Activated CD4-positive, alpha-beta T cell treated with anti-CD3 and anti-CD28 coated beads, Interleukin-2, amount 10 ng/mL, durations not matched to agents 24 days and 14 days (primary cell): Measurements from ENCODE around the gene UCN. TPM values are rescaled to one million over a fixed set of nuclear protein-coding genes. Genes with fewer than 3 reads are reported as not detected.
"Not testable (repeated sequence)": the region's sequence is repeated elsewhere in the genome, so short reads cannot be mapped to it uniquely, and the experiment has no call there.

Source experiments
- DNase-seq: peaks from one replicate; pipeline ENCODE4 v3.0.0; 2022
- H3K27ac Mint-ChIP-seq: one replicate; pipeline ENCODE4 v1.8.0; 2022; ENCODE audit warnings: mild to moderate bottlenecking, mixed read lengths
- H3K27me3 Mint-ChIP-seq: one replicate; pipeline ENCODE4 v1.8.0; 2022; ENCODE audit warnings: mixed read lengths
- H3K36me3 Mint-ChIP-seq: one replicate; pipeline ENCODE4 v1.8.0; 2022; ENCODE audit warnings: low read depth, mild to moderate bottlenecking, mixed read lengths
- H3K4me1 Mint-ChIP-seq: one replicate; pipeline ENCODE4 v1.8.0; 2021; ENCODE audit warnings: mixed read lengths
- H3K4me3 Mint-ChIP-seq: one replicate; pipeline ENCODE4 v1.8.0; 2022; ENCODE audit warnings: mild to moderate bottlenecking, moderate library complexity, mixed read lengths
- H3K9me3 Mint-ChIP-seq: one replicate; pipeline ENCODE4 v1.8.0; 2021; ENCODE audit warnings: mixed read lengths
- intact Hi-C: fragments of 100-400 bp; cut with micrococcal nuclease; formaldehyde crosslinking; loops from one replicate; pipeline ENCODE4 v1.15.1; 2023
- total RNA-seq: library from RNA; stranded (reverse); gene quantifications from 2 replicates; pipeline ENCODE4 v1.2.3, GENCODE V29; 2022

Gene UCN
- total RNA-seq, 1 donor from 2014 or later: 2.7 TPM

- DNase-seq: no peak
- peaks cover 18% of the 10 kb centered on the region for H3K27me3 Mint-ChIP-seq
- no peaks in the 10 kb centered on the region for H3K9me3 Mint-ChIP-seq
- no peak overlapping the region for H3K4me3 Mint-ChIP-seq
- H3K27ac Mint-ChIP-seq: no peak overlapping the region
- H3K4me1 Mint-ChIP-seq: peaks cover 2% of the 10 kb centered on the region
- intact Hi-C loops: no loop called here
- no peaks in the 10 kb centered on the region for H3K36me3 Mint-ChIP-seq
These were observed 38.1 kb downstream of the UCN start for GRCh38 chr2:27270131-27270530.

DNA sequence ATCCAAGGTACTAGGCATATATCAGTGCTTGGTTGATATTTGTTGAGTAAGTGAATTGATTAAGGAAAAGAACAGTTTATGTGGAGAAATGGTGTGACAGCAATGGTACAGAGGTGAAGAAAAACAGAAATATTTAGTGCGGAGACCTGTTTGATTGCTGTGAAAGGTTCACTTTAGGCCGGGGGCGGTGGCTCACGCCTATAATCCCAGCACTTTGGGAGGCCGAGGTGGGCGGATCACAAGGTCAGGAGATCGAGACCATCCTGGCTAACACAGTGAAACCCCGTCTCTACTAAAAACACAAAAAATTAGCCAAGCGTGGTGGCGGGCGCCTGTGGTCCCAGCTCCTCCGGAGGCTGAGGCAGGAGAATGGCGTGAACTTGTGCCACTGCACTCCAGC, 39.9 kb downstream of the UCN start:
- H3K27ac Mint-ChIP-seq, H3K36me3 Mint-ChIP-seq, H3K4me3 Mint-ChIP-seq, H3K9me3 Mint-ChIP-seq, DNase-seq, intact Hi-C loops: not testable (repeated sequence)
- Mint-ChIP-seq H3K4me1 (peaks cover 15% of the 10 kb centered on the region), H3K27me3 (peaks cover 31% of the 10 kb centered on the region)

DNA sequence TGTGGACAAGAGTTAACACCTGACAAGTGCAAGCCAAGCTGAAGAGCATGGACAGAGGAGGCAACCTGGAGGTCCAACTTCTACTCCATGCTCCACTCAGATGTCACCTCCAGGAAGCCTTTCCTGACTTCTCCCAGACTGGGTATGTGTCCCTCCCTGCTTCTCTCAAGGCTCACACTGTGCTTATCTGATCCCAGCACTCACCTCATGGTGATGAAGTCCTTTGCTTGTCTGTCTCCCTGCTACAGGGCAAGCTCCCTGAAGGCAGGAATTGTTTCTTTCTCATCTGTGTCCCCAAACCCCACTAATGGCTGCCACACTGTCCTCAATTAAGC, 42.7 kb downstream of the UCN start:
- Mint-ChIP-seq H3K9me3 (no peaks in the 10 kb centered on the region), H3K36me3 (no peaks in the 10 kb centered on the region), H3K4me1 (peaks cover 25% of the 10 kb centered on the region), H3K27ac (no peak overlapping the region), H3K4me3 (peak overlapping the region; percentile 58), H3K27me3 (peaks cover 42% of the 10 kb centered on the region)
- DNase-seq: no peak
- intact Hi-C loops: loop anchor here (2.0 kb wide), 1 partner anchor 15 kb away; no protein-coding TSS in a partner anchor

DNA sequence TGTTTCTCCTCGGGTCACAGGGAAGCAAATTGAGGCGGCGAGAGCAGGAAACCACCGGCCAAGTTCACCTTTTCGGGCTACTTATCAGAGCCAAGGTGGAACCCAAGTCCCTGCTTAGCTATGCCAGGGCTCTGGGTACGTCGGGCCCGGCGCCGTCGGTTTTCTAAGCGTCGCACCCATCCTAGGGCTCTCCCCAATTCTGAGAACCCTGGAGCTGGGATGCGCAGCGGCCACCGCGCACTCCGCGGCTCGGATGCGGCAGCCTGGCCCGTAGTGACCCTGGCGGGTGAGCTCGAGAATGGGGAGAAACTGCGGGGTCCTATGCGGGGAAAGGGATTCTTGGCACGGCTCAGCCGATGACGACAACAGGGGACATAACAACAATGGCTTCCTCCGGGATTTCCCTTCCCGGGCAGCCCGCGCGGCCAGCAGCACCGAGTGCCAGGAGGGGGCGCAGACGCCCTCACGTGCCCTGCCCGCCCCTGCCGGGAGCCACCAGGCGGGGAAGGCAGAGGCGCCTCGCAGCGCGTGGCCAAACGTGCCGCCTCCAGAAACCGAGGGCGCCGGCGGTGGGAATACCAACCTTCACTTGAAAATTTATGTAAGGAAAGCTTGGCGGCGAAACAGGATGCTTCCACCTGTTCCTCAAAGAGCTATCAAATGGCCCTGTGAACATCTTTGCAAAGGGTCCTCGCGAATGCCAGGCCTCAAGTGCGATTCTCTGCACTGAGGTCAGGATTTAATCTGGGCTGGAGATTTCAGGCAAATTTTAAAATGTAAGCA, 43.3 kb downstream of the UCN start:
- Mint-ChIP-seq H3K4me3 (peak overlapping the region; percentile 74), H3K4me1 (peaks cover 25% of the 10 kb centered on the region), H3K36me3 (no peaks in the 10 kb centered on the region), H3K27ac (no peak overlapping the region), H3K27me3 (peaks cover 44% of the 10 kb centered on the region), H3K9me3 (no peaks in the 10 kb centered on the region)
- intact Hi-C loops: loop anchor here (2.0 to 5.0 kb wide), 2 partner anchors 16 to 418 kb away; partner anchors contain the start of gene DPYSL5
- peak; percentile 83 for DNase-seq

DNA sequence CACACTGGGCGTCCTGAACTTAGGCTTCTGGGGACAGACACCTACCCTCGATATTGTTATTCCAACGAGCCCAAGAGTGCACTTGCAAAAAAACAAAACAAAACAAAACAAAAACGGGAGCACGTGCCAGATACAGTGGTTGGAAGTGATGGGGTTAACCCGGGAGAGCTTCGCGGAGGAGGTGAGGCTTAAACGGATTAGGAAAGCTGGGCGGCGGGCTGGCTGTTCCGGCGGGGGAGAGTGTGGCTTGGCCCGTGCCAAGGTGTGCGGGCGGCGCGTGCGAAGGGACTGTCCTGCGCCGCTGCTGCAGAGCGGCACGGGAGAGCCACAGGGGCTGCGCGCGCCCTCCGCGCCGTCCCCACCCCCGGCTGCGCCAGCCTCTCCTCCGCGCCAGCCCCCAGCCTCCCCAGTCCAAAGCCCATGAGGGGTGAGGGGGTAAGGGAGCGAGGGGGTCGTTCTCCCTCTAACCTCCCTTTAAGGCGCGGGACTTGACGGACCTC, 43.9 kb downstream of the UCN start:
- Mint-ChIP-seq H3K27me3 (peaks cover 43% of the 10 kb centered on the region), H3K27ac (peak overlapping the region; percentile 32), H3K4me1 (peaks cover 25% of the 10 kb centered on the region), H3K9me3 (no peaks in the 10 kb centered on the region), H3K36me3 (no peaks in the 10 kb centered on the region), H3K4me3 (peak overlapping the region; percentile 91)
- DNase-seq: peak; percentile 70
- intact Hi-C loops: loop anchor here (2.0 to 5.0 kb wide), 2 partner anchors 16 to 417 kb away; partner anchors contain the start of gene DPYSL5

GRCh38 chr2:27263287-27264252, 44.7 kb downstream of the UCN start:
- Mint-ChIP-seq H3K27me3 (peaks cover 46% of the 10 kb centered on the region), H3K4me1 (peaks cover 25% of the 10 kb centered on the region), H3K4me3 (peak overlapping the region; percentile 91), H3K36me3 (no peaks in the 10 kb centered on the region), H3K27ac (peak overlapping the region; percentile 63), H3K9me3 (no peaks in the 10 kb centered on the region)
- peak; percentile 67 for DNase-seq
- intact Hi-C loops: loop anchor here (1.0 to 5.0 kb wide), 5 partner anchors 17 to 416 kb away; partner anchors contain the start of genes ATRAID, DPYSL5, MAPRE3 and SLC5A6

DNA sequence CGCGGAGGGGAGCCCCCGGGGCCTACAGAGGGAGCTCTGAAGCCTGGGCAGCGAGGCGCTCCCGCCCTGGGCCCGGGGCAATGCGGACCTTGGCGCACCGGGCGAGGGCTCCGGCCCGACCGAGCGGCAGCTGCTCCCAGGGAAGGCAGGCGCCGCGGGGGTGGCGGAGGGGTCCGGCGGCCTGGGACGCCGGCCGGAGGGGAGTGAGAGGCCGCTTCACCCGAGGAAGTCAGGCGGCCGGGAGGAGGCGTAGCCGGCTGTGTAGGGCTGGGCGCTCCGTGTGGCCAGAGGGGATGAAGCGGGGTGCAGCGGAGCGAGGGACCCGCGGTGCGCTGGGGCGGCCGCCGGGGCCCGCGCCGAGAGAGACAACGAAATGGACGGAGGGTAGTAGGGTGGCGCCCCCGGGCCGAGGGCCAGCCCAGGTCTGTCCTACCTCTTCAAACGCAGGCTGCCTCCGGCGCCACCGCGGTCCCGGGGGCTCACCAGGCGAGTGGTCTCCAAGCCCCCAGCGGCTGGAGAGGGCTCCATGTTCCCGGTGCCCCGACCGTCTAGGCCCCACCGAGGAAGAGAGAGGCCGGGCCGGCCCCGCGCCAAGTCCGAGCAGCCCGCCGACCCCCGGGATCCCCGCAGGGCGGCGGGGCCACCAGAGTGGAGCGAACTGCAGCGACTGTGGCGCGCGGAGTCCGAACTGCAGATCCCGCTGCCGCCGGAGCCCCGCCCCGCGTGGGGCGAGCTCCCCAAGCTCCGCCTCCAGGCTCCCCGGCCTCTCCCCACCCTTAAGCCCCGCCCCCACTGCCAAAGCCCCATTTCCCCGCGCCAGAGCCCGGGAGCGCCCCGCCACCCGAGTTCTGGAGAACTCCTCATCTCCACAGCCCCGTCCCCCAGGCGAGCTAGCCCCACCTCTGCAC, 45.6 kb downstream of the UCN start, which contains the start of gene SLC30A3:
TSS of gene SLC30A3 (minus strand) at position 669 of the 908 bp plus-strand sequence. CDS start at position 528, 141 bp downstream.
- H3K4me3 Mint-ChIP-seq: peak within 1 kb of the TSS; percentile 91
- peaks cover 25% of the 10 kb centered on the region for H3K4me1 Mint-ChIP-seq
- peak; percentile 93 for DNase-seq
- no peaks in the 10 kb centered on the region for H3K36me3 Mint-ChIP-seq
- intact Hi-C loops: loop anchor here (1.0 to 5.0 kb wide), 4 partner anchors 40 to 415 kb away; partner anchors contain the start of genes ATRAID, DPYSL5, MAPRE3 and SLC5A6
- peak within 1 kb of the TSS; percentile 63 for H3K27ac Mint-ChIP-seq
- H3K27me3 Mint-ChIP-seq: peaks cover 51% of the 10 kb centered on the region
- no peaks in the 10 kb centered on the region for H3K9me3 Mint-ChIP-seq

- H3K4me1 Mint-ChIP-seq: peaks cover 25% of the 10 kb centered on the region
- H3K27me3 Mint-ChIP-seq: peaks cover 57% of the 10 kb centered on the region
- H3K9me3 Mint-ChIP-seq: no peaks in the 10 kb centered on the region
- no peak overlapping the region for H3K27ac Mint-ChIP-seq
- H3K4me3 Mint-ChIP-seq: peak overlapping the region; percentile 56
- H3K36me3 Mint-ChIP-seq: no peaks in the 10 kb centered on the region
- DNase-seq: no peak
- intact Hi-C loops: loop anchor here (2.0 to 5.0 kb wide), 3 partner anchors 41 to 415 kb away; partner anchors contain the start of genes ATRAID, DPYSL5 and SLC5A6
These were observed 46.3 kb downstream of the UCN start for GRCh38 chr2:27261926-27262298.

DNA sequence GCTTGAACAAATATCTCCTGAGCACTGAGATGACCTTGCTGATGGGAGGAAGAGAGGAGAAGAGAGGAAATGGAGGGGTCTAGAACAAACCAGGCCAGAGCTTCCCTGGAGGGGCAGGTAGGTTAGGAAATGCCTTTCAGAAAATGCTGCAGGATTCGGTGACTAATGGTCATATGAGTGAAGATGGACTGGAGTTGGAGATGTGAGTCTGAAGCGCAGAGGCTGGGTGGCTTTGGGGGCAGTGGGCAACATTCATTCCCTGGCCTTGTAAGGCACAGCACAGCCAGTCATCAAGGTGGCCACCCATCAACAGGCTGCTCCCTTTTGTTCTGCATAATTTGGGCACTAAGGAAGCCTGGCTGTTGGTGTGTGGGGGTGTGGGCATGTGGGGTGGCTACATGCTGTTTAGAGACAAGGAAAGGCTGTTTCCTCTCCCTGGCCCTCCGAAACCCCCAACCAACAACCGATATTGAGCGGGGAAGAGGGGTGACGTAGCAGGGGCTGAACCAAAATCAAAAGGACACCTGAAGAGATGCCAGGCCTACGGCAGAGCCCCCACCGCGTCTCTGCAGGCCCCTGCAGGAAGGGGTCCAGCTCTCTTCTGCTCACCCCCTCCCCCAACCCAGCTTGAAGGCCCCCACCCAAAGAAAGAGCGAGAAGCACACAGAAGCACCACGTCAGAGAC, 46.9 kb downstream of the UCN start:
- no peaks in the 10 kb centered on the region for H3K9me3 Mint-ChIP-seq
- intact Hi-C loops: loop anchor here (5.0 kb wide), 1 partner anchor 414 kb away; the partner anchor contains the start of gene DPYSL5
- no peak overlapping the region for H3K27ac Mint-ChIP-seq
- H3K4me3 Mint-ChIP-seq: peak overlapping the region; percentile 56
- H3K36me3 Mint-ChIP-seq: no peaks in the 10 kb centered on the region
- peaks cover 25% of the 10 kb centered on the region for H3K4me1 Mint-ChIP-seq
- no peak for DNase-seq
- H3K27me3 Mint-ChIP-seq: peaks cover 62% of the 10 kb centered on the region

DNA sequence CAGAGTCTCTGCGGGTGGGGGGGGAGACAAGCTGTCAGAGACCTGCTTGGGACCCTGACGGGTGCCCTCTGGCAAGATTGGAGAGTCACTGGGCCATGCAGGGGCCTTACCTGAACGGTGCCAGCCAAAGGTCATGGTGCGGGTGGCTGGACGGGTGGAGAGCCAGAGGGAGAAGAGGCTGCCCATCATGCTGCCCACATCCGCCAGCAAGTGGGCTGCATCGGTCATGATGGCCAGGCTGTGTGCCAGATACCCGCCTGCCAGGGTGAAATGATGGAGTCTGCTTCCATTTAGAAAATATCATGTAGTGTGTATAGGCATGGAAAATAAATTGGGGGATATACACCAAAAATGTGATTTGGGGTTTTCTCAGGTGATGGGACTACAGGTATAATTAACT, 50.2 kb downstream of the UCN start:
- Mint-ChIP-seq H3K36me3 (no peaks in the 10 kb centered on the region), H3K4me3 (no peak overlapping the region), H3K9me3 (no peaks in the 10 kb centered on the region), H3K4me1 (peaks cover 8% of the 10 kb centered on the region), H3K27ac (no peak overlapping the region), H3K27me3 (peaks cover 65% of the 10 kb centered on the region)
- intact Hi-C loops: no loop called here
- no peak for DNase-seq
